Measurements from ENCODE around the gene SLCO4A1.

SLCO4A1 gene

GRCh38 chr20:62602550-62602949 lies 39.8 kb upstream of the SLCO4A1 start:
- DNase-seq (ENCODE audit: extremely low read depth, low read depth) = no peak
- H3K4me3 ChIP-seq (replicated peaks; ENCODE audit: low read depth, low read length) = no peak overlapping the region

GRCh38 chr20:62603021-62603906 lies 39.0 kb upstream of the SLCO4A1 start:
- H3K4me3 ChIP-seq (replicated peaks; ENCODE audit: low read depth, low read length) = no peak overlapping the region
- DNase-seq (ENCODE audit: extremely low read depth, low read depth) = no peak
- no peak for TF ChIP-seq CTCF (IDR thresholded peaks at IDR 0.05; ENCODE audit: low read depth, low read length, missing control alignments)

More at GRCh38 chr20:62602550-62602949, 39.8 kb upstream of the SLCO4A1 start:
- TF ChIP-seq CTCF (IDR thresholded peaks at IDR 0.05; ENCODE audit: low read depth, low read length, missing control alignments) = no peak

- no peak for DNase-seq (ENCODE audit: extremely low read depth, low read depth)
- no peak for TF ChIP-seq CTCF (IDR thresholded peaks at IDR 0.05; ENCODE audit: low read depth, low read length, missing control alignments)
- H3K4me3 ChIP-seq (replicated peaks; ENCODE audit: low read depth, low read length) = no peak overlapping the region
Observed at GRCh38 chr20:62603907-62604785, 38.2 kb upstream of the SLCO4A1 start.

GRCh38 chr20:62604796-62605195 lies 37.5 kb upstream of the SLCO4A1 start:
- no peak for DNase-seq (ENCODE audit: extremely low read depth, low read depth)
- no peak overlapping the region for H3K4me3 ChIP-seq (replicated peaks; ENCODE audit: low read depth, low read length)
- no peak for TF ChIP-seq CTCF (IDR thresholded peaks at IDR 0.05; ENCODE audit: low read depth, low read length, missing control alignments)

GRCh38 chr20:62605236-62605943 lies 36.9 kb upstream of the SLCO4A1 start:
- no peak overlapping the region for H3K4me3 ChIP-seq (replicated peaks; ENCODE audit: low read depth, low read length)
- no peak for DNase-seq (ENCODE audit: extremely low read depth, low read depth)
- no peak for TF ChIP-seq CTCF (IDR thresholded peaks at IDR 0.05; ENCODE audit: low read depth, low read length, missing control alignments)

GRCh38 chr20:62606016-62606415 lies 36.3 kb upstream of the SLCO4A1 start:
- DNase-seq (ENCODE audit: extremely low read depth, low read depth) = no peak
- no peak for TF ChIP-seq CTCF (IDR thresholded peaks at IDR 0.05; ENCODE audit: low read depth, low read length, missing control alignments)
- no peak overlapping the region for H3K4me3 ChIP-seq (replicated peaks; ENCODE audit: low read depth, low read length)

Data from HFF-Myc (cell line).